Ovary (tissue), 3 donors: ENCODE data around the gene AKR1B1.

Source experiments
- EP300 ChIP-seq: sonication (generic); formaldehyde crosslinking; IDR thresholded peaks from one replicate; pipeline ENCODE4 v1.6.1; 2017; ENCODE audit warnings: antibody characterized with exemption
- TF ChIP-seq, protein P1 (sequence below), 3 donors: fragments of 450-650 bp in 2 of 3; fragments of 200-600 bp in 1 of 3; IDR thresholded peaks; one replicate each; pipeline versions ENCODE4 v1.5.1 to v1.8.0; 2016 to 2022; ENCODE audit warnings: antibody characterized with exemption in 3 of 3, mild to moderate bottlenecking in 1 of 3
- donor health status: DM: no; HTN: no; CAD: no.

DNA sequence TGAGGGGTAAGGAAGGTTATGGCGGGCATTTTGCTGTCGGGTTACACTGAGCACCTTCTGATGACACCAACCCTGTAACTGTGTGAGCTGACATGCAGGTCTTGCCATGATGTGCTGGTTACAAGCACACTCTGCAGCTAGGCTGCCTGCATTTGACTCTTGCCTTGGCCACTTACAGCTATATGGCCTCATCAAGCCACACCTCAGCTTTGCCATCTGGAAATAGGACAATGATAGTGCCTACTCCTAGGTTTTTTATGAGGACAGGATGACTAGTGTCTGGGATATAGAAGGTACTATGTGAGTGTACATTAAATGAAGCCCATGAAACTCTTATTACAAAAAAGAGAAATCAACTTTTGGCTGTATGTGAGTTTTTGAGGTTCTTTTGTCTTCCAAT lies 58.0 kb downstream of the AKR1B1 start:
- TF ChIP-seq, protein P1, sequence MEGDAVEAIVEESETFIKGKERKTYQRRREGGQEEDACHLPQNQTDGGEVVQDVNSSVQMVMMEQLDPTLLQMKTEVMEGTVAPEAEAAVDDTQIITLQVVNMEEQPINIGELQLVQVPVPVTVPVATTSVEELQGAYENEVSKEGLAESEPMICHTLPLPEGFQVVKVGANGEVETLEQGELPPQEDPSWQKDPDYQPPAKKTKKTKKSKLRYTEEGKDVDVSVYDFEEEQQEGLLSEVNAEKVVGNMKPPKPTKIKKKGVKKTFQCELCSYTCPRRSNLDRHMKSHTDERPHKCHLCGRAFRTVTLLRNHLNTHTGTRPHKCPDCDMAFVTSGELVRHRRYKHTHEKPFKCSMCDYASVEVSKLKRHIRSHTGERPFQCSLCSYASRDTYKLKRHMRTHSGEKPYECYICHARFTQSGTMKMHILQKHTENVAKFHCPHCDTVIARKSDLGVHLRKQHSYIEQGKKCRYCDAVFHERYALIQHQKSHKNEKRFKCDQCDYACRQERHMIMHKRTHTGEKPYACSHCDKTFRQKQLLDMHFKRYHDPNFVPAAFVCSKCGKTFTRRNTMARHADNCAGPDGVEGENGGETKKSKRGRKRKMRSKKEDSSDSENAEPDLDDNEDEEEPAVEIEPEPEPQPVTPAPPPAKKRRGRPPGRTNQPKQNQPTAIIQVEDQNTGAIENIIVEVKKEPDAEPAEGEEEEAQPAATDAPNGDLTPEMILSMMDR (IDR thresholded peaks at IDR 0.05) = no peak
- no peak for TF ChIP-seq EP300
